Loucy (cell line): ENCODE results near the gene CMTM8.

Experiments
- H2AFZ ChIP-seq: fragments of 200-600 bp; sonication (generic); 2 replicates; pipeline ENCODE4 v1.6.0; 2016; ENCODE audit warnings: antibody characterized with exemption, mild to moderate bottlenecking, low read length, moderate library complexity
- H3F3A ChIP-seq: fragments of 200-600 bp; 2 replicates; pipeline ENCODE4 v1.6.0; 2016; ENCODE audit warnings: antibody characterized with exemption, low read depth, mild to moderate bottlenecking
- H3K27me3 ChIP-seq: fragments of 200-600 bp; sonication (generic); 2 replicates; pipeline ENCODE4 v1.6.1; 2014; ENCODE audit warnings: low read length, mild to moderate bottlenecking; ENCODE audit not compliant: insufficient read depth, poor library complexity, severe bottlenecking
- H3K36me3 ChIP-seq: fragments of 200-600 bp; sonication (generic); 2 replicates; pipeline ENCODE4 v1.6.1; 2016; ENCODE audit warnings: low read length; ENCODE audit not compliant: insufficient read depth
- H3K4me1 ChIP-seq: fragments of 200-600 bp; sonication (generic); 2 replicates; pipeline ENCODE4 v1.5.1; 2014; ENCODE audit warnings: low read length, mild to moderate bottlenecking; ENCODE audit not compliant: insufficient read depth, poor library complexity, severe bottlenecking
- H3K4me2 ChIP-seq: fragments of 200-600 bp; sonication (generic); 2 replicates; pipeline ENCODE4 v1.6.0; 2014; ENCODE audit warnings: antibody characterized with exemption, low read length, low read depth, mild to moderate bottlenecking; ENCODE audit not compliant: poor library complexity, severe bottlenecking
- H3K4me3 ChIP-seq: fragments of 200-600 bp; sonication (generic); 2 replicates; pipeline ENCODE4 v1.5.1; 2014; ENCODE audit warnings: low read length, mild to moderate bottlenecking, mixed read lengths; ENCODE audit not compliant: poor library complexity, severe bottlenecking
- H3K79me2 ChIP-seq: fragments of 200-600 bp; sonication (generic); 2 replicates; pipeline ENCODE4 v1.6.1; 2014; ENCODE audit warnings: low read length; ENCODE audit not compliant: insufficient read depth
- H3K9ac ChIP-seq: fragments of 200-600 bp; sonication (generic); 2 replicates; pipeline ENCODE4 v1.6.0; 2014; ENCODE audit warnings: mild to moderate bottlenecking, low read depth, low read length, moderate library complexity; ENCODE audit not compliant: poor library complexity, severe bottlenecking
- H3K9me2 ChIP-seq: fragments of 200-600 bp; sonication (generic); replicated peaks from 2 replicates; pipeline ENCODE4 v1.6.1; 2016; ENCODE audit warnings: low read depth, low read length, mixed read lengths
- H3K9me3 ChIP-seq: fragments of 200-600 bp; sonication (generic); 2 replicates; pipeline ENCODE4 v1.6.1; 2014; ENCODE audit warnings: mild to moderate bottlenecking, antibody characterized with exemption, low read length, low read depth; ENCODE audit not compliant: insufficient read depth
- H4K20me1 ChIP-seq: fragments of 200-600 bp; sonication (generic); 2 replicates; pipeline ENCODE4 v1.6.0; 2014; ENCODE audit warnings: antibody characterized with exemption, low read length, mild to moderate bottlenecking; ENCODE audit not compliant: insufficient read depth, poor library complexity, severe bottlenecking
- EZH2phosphoT487 ChIP-seq: fragments of 200-600 bp; IDR thresholded peaks from 2 replicates; pipeline ENCODE4 v1.6.1; 2018; ENCODE audit warnings: antibody characterized with exemption, mild to moderate bottlenecking, moderate library complexity, borderline replicate concordance
- TF ChIP-seq, protein P1 (sequence below): fragments of 200-600 bp; sonication (generic); conservative IDR thresholded peaks from 2 replicates; pipeline ENCODE4 v1.5.1; 2014; ENCODE audit warnings: mild to moderate bottlenecking, antibody characterized with exemption, low read length

The CMTM8 gene

DNA sequence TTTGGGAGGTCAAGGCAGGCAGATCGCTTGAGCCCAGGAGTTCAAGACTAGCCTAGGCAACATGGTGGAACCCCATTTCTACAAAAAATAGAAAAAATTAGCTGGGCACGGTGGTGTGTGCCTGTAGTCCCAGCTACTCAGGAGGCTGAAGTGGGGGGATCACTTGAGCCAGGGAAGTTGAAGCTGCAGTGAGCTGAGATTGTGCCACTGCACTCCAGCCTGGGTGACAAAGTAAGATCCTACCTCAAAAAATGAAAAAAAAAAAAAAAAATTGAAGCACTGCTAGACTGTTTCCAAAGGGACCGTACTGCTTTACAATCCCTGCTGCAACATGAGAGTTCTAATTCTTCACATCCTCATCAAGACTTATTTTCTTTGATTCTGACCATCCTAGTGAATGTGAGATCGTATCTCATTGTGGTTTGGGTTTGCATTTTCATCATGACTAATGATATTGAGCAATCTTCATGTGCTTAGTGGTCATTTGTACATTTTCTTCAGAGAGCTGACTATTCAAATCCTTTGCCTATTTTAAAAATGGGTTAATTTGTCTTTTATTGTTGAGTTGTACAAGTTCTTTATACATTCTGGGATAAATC is 10.8 kb downstream of the CMTM8 start:
- H3F3A ChIP-seq: no peaks in the 10 kb centered on the region
- H3K79me2 ChIP-seq: no peaks in the 10 kb centered on the region
- TF ChIP-seq EZH2phosphoT487: no peak
- TF ChIP-seq, protein P1, sequence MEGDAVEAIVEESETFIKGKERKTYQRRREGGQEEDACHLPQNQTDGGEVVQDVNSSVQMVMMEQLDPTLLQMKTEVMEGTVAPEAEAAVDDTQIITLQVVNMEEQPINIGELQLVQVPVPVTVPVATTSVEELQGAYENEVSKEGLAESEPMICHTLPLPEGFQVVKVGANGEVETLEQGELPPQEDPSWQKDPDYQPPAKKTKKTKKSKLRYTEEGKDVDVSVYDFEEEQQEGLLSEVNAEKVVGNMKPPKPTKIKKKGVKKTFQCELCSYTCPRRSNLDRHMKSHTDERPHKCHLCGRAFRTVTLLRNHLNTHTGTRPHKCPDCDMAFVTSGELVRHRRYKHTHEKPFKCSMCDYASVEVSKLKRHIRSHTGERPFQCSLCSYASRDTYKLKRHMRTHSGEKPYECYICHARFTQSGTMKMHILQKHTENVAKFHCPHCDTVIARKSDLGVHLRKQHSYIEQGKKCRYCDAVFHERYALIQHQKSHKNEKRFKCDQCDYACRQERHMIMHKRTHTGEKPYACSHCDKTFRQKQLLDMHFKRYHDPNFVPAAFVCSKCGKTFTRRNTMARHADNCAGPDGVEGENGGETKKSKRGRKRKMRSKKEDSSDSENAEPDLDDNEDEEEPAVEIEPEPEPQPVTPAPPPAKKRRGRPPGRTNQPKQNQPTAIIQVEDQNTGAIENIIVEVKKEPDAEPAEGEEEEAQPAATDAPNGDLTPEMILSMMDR: no peak
- H2AFZ ChIP-seq: no peak overlapping the region
- no peaks in the 10 kb centered on the region for H3K36me3 ChIP-seq
- no peak overlapping the region for H3K4me3 ChIP-seq
- H3K27me3 ChIP-seq: no peaks in the 10 kb centered on the region
- no peaks in the 10 kb centered on the region for H3K9me2 ChIP-seq
- H3K4me2 ChIP-seq: no peak overlapping the region
- H3K9me3 ChIP-seq: peaks cover 3% of the 10 kb centered on the region; the same call in 1 of the 2 replicates
- H3K9ac ChIP-seq: no peak overlapping the region
- no peaks in the 10 kb centered on the region for H4K20me1 ChIP-seq
- H3K4me1 ChIP-seq: peaks cover 12% of the 10 kb centered on the region

DNA sequence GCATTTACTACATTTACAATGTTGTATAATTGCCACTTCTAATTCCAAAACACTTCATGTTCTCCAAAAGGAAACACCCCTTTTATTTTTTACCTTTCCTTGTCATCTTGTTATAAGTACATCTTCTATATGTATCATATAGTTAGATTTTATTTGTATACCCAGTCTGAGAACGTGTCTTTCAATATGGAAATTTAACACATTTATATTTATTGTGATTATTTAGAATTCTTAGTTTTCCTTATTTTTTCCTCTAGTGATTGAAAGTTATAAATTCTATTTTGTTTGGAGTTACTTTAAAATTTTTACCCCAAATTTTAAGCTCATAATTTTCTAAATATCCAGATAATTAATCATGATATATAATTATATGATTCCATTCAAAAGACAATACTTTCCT is 15.8 kb downstream of the CMTM8 start:
- Histone ChIP-seq H3K9ac (no peak overlapping the region), H3K9me3 (peaks cover 3% of the 10 kb centered on the region; the same call in 1 of the 2 replicates), H3K4me2 (no peak overlapping the region), H3K36me3 (no peaks in the 10 kb centered on the region), H2AFZ (no peak overlapping the region), H3K4me1 (peaks cover 7% of the 10 kb centered on the region), H3K79me2 (no peaks in the 10 kb centered on the region), H3K27me3 (no peaks in the 10 kb centered on the region), H3F3A (no peaks in the 10 kb centered on the region), H4K20me1 (no peaks in the 10 kb centered on the region), H3K4me3 (no peak overlapping the region), H3K9me2 (no peaks in the 10 kb centered on the region)
- TF ChIP-seq, protein P1: no peak
- no peak for TF ChIP-seq EZH2phosphoT487

DNA sequence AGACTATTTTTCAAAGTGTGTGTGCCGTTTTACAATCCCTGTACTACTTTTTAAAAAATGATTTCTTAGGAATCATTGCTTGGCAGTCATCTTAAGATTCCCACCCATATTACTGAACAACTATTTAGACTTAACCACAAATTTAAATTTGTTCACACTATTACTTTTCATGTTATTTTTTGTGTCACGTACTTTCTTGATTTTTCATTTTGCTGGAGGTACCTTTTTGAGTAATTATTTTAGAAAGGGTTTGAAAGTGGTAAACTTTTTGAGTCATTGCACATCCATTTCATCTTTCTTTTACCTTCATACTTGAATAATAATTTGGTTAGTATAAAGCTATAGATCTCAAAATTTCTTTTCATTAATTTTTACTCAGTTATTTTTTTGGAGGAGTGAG is 16.9 kb downstream of the CMTM8 start:
- TF ChIP-seq, protein P1: no peak
- no peak for TF ChIP-seq EZH2phosphoT487
- Histone ChIP-seq H3K4me3 (no peak overlapping the region), H3K4me1 (peaks cover 7% of the 10 kb centered on the region), H3K4me2 (no peak overlapping the region), H3K36me3 (no peaks in the 10 kb centered on the region), H3K79me2 (no peaks in the 10 kb centered on the region), H3K9me2 (no peaks in the 10 kb centered on the region), H4K20me1 (no peaks in the 10 kb centered on the region), H3K9ac (no peak overlapping the region), H3K27me3 (no peaks in the 10 kb centered on the region), H2AFZ (no peak overlapping the region), H3K9me3 (peaks cover 3% of the 10 kb centered on the region; the same call in 1 of the 2 replicates), H3F3A (no peaks in the 10 kb centered on the region)
